ENCODE measurements around the gene ANO6.

- no peak for TF ChIP-seq CTCF (conservative IDR thresholded peaks at IDR 0.05; ENCODE audit: low read depth, low read length)
- TF ChIP-seq EZH2phosphoT487 (IDR thresholded peaks at IDR 0.05; ENCODE audit: borderline replicate concordance, low read length), result no peak
Observed at GRCh38 chr12:45303945-45304344, 88.0 kb downstream of the ANO6 start.

All from PC-3 (cell line).